NCI-H82 (cell line): Measurements from ENCODE around the gene DSCAML1.

Experiments
- DNase-seq: peaks from one replicate; lab custom pipeline; 2025; lab: John Stamatoyannopoulos, UW

DSCAML1 gene

DNA sequence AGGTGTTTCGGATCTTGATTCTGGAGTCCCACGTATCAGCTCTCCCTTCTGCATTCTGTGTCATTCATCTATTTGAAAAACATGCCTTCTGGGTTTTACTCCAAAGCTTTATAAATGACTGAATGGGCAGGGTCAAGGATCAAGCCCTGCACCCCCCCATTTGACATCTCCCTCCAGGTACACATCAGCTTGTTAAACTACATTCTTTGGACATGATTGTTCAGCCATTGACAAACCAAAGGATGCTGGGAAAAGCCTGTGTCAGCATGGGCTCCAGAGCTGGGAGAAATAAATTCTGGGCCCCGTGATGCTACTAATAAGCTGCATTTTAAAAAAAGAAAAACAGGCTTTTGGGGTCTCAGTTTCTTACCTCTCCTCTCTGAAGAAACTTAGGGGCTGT, 103.7 kb downstream of the DSCAML1 start:
- no peak for DNase-seq

DNA sequence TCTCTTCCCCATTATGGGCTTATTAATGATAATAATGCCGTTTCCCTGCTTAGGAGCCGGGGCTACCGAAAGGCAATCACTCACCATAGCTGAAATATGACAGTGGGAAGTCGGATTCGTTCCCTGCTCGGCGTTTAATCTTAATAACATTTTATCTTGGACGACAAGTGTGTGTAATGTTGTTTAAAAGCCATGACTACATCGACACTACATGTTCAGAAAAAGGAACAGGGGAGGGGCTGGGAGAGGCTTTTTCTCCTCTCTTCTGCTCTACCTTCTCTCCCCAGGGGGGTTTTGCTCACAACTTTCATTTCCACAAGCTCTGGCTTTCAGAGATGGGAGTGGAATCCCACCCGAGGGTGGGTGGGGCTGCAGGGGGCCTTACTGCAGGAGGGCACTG, 105.5 kb downstream of the DSCAML1 start:
- no peak for DNase-seq

DNA sequence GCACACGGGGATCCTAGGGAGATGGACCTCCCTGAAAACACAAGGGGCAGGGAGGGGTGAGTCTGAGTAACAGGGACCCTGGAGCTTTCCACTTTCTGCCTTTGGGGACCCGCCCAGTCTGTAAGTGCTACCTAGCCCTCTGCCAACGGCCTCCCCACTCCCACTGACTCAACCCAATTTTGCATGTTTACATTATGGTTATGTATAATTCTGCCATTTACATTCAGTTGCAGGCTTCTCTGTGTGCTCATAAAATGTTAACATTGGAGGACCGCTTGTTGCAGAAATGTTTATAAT, 105.8 kb downstream of the DSCAML1 start:
- no peak for DNase-seq

DNA sequence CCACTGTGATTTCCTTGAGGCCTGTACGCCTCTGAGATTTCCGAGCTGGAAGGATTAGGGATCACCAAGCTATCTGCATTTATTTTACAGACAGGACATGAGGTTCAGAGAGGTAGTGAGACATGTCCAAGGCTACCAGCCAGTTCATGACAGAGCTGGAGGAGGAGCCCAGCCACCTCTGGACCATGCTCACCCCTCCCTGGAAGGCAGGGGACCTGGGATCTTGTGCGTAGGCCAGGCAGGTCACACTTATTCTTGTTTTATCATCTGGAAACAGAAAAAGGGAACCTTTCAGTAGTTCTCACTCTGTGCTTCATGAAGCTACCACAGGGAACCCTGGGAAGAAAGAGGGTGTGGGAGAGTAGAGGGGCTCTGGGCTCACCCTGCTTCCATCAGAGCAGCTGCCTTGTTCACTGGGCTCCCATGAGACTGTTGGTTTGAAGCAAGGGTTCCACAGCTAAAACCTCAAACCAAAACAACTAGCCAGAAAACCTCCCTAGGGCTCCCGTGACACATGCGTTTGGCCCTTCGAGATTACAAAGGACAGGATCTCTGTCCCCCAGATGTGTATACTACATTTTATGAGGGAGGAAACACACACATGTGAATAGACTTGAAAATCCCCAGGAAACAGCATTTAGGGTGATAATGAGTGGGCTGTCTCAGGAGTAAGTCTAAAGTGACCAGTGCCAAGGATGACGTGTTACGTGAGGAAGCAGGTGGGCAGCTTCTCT, 106.4 kb downstream of the DSCAML1 start:
- no peak for DNase-seq

DNA sequence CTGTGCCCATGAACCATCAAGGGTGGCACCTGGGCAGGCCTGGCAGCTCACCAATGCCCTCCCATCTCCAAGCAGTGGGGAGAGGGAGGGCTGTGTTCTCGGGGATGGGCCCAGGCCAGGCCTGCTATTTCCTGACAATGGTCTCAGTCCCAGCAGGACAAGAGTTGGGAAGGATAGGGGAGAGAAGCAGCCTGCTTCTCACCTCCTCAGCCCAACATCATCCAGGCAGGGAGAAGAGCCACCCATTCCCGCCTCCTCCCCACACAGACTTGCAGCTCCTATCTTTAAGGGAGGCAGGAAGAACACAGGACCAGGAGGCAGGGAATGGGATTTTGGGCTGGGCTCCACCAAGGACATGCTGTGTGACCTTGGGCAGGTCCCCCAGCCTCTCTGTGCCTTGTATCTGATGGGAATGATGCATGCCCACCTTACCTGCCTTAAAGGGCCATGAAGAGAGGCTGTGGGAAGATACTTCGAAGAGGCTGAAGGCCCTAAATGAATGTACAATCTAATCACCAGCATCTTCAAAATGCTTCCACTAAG, 108.7 kb downstream of the DSCAML1 start:
- DNase-seq, result no peak

DNA sequence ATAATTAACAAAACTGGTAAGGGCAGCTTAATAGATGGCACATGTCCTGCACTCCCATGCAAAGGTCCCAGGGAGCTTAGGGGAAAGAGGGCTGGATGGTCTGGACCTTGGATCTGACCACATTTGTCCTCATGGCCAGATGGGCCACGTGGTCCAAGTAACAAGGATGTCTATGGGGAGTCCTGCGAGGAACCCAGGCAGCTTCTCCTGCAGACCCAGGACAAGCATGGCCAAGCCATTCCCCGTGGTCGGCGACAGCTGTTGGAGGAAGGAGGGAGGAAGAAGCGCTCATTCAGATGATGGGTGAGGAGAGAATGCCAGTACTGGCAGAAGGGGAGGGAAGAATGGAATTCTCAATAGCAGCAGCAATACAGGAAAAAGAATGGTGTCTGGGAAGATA, 109.2 kb downstream of the DSCAML1 start:
- DNase-seq, result no peak

DNA sequence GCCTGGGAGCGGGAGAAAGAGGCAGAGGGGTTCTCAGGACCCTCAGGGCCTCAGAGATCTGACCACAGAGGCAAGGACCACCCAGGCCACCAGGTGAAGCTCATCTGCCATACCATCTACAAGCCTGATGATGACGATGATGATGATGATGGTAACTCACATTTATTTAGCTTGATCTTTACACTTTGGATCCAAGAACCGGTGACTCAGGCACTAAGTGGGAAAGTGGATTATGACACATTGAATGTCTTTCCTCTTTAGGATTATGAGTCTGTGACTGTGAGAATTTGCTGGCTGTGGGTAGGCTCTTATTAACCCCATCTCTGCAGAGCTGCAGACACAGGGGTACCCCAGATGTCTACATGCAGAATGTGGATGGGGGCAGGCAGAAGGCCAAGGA, 110.3 kb downstream of the DSCAML1 start:
- DNase-seq, result peak; percentile 64

DNA sequence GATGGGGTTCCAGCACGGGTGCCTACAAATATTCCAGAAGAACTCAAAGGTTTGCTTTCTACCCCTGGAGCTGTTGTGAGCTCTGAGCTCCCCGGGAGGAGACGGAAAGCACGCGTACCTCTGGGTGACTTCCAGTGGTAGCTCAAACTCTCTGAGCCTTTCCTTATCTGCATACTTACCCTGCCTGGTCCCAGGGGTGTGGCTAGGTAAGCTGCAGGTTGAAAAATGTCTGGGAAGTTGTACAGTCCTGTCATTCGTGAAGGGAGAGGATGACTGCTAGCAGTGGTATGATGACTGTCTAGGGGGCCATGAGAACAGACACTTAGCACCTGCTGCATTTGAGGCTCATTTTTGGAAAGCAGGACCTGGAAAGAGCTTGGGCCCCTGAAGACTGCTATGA, 111.5 kb downstream of the DSCAML1 start:
- DNase-seq, result no peak

DNA sequence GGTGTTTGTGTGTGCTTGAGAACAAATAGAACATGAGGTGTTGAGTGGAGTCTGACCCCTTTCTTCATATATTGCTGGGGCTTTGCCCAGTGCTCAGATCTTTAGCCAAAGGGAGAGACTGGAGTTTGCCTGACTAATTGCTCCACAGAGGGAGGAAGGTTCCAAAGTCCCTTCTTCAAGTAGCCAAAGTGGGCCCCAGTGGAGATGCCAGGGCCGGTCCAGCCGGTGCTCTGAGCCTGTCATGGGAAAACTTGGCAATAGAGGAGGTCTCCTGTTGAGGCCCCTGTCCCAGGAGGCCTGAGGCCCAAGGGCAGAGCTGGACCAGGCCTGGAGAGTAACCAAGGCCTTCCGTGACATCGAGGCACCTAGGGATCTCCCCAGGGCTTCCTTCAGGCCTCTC, 112.3 kb downstream of the DSCAML1 start:
- no peak for DNase-seq

DNA sequence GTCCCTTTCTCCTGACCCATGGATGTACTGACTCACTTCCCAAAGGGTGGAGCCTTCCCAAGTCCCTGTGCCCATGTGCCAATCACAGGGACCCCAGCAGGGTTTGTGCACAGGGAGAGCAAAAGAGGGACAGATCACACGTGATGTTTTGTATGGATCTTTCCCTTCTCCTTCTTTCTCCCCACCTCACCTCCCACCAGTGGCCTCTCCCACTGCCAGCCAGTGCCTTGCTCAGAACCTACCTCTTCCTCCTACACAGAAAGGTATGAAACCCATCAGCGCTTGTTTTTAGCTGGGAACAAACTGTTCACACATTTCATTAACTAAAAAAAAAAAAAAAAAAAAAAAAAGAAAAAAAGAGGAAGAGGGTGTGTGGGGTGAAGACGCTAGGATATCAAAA, 112.9 kb downstream of the DSCAML1 start:
- DNase-seq, result no peak

DNA sequence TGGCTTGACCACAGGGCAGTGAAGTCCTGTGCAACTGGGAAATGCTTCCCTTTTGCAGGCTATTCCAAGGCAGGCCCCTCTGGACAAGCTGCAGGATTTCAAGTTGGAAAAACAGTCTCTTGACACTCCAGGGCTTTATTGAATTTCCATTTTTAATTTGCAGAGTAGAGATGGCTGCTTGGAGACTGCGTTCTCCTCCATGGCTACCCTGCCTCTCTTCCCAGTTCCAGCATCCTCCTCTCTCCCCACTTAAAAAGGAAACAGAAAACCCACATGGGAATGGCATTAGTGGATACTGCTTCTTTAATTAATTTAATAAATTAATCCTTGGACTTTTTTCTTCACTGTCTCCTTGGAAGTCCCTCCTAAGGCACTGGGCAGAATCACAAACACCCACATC, 115.6 kb downstream of the DSCAML1 start:
- DNase-seq, result peak; percentile 21

DNA sequence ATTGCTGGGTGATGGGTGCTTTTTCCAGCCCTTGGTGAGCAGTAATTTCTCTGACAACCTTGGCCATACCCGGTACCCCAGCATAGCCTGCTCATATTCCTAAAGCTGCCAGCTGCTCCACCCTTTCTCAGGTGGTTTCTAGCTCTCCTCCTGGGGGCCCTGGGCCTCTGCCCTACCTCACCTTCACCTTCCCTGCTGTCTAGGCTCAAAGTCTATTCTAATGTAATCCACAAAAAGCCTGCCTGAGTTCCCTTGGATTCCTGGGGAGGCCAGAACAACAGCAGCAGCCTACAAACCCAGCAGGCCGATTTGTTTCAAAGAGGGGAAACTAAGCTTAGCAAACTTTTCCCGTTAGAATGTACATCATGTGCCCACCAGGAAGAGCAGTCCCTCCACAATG, 117.6 kb downstream of the DSCAML1 start:
- DNase-seq, result no peak

DNA sequence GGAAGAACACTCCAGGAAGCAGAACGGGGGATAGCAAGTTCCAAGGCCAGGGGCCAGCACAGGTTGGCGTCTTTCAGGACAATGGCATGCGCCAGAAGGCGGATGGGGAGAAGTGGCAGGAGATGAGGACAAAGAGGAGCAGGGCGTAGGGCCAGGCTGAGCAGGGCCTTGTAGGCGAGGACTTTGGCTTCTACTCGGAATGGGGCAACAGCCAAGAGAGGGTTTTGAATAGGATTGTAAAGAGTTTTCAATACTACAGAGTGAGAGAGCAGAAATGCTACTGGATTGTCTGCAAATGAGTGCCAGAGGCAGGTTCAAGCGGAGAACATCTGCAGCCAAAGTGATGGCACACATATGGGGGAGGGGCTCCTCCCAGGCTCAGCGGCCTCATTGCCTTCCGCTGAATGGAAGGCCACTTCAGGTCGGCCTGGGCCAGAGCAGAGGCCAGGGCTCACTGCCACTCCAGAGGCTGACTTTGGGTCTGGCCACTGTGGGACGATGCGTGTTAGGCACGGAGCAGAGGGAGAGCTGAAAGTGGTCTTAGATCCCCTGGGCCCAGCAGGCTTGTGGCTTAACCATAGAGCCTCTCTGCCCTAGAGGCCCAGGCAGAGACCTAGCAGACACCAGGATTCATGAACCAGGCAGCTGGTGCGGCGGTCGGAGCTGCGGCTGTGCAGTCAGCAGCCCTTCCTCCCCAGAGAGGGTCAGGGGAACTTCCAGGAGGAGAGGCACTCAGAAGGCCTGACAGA, 118.2 kb downstream of the DSCAML1 start:
- DNase-seq, result peak; percentile 40

DNA sequence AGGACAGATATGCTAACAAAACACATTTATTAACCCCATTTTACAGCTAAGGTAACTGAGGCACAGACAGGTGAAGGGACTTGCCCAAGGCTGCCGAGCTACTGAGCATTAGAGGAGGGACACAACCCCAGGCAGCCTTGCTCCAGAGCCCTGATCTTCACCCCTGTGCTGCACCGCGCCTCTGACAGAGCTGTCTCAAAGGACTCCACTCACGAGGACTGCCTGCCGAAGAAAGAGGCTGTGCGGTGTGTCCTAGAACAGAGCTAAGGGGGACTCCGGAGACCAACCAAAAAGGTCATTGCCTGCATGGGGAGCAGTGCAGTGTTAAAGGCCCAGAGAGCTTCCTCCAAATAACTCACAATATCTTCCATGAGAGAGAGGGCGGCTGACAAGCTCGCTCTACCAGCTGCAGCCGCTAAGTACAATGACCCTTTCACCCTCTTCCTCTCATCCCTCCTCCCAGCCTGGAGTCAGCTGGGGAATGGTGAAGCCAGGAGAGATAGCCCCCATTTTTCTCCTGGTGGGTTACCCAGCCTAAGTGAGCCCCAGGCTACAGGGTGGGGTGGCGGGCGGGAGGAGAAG, 119.2 kb downstream of the DSCAML1 start:
- no peak for DNase-seq

DNA sequence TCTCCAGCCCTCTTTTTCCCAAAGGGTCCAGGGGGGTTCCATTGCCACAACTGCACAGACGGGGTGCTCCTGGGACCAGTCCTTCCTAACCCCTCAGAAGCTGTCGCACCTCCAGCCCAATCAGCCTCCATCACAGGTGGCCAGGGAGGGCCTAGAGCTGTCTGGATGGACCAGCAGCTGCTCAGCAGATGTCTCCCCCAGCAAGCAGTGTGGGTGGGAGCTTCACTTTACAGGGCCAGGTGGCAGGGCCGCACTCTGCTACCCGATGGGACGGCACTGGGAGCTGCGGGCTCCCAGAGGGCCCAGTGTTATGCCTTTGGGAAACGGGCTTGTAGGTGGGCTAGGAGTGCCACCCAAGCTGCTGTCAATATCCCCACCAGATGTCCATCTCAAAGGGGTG, 120.5 kb downstream of the DSCAML1 start:
- DNase-seq, result peak; percentile 77

DNA sequence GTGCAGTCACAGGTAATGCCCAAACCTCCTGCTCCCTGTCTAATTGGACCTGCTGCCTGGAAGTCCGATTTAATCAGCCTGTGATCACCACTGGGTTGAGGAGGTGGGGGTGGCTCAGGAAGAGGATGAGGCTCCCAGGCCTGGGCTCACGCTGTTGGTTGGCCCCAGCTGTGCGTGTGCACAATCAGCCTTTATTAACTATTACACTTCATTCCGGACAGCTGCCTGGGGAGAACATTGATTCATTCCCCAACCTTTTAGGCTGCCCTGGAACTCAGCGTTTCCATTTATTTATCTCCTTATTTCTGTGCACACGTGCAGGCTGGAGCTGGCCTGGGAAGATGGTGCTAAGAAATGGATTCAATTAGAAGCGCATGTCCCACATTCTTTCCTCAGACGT, 123.4 kb downstream of the DSCAML1 start:
- DNase-seq, result peak; percentile 60

DNA sequence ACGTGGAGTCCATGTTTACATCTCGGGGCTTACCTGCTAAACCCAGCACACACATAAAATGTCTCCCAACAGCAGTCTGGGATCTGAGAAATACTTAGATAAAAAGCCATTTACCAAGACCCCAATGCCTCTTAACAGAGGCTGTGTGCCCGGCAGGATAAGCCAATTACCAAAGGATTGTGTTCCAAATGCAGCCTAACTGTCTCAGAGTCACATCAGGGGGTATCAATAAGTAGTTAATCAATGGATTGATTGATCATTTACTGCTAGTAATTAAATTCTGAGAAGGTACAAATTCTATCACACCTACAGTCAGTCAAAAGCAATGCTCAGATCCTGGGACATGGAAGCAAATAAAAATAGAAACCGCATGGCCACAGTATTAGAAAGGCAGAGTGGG, 125.6 kb downstream of the DSCAML1 start:
- peak; percentile 95 for DNase-seq

DNA sequence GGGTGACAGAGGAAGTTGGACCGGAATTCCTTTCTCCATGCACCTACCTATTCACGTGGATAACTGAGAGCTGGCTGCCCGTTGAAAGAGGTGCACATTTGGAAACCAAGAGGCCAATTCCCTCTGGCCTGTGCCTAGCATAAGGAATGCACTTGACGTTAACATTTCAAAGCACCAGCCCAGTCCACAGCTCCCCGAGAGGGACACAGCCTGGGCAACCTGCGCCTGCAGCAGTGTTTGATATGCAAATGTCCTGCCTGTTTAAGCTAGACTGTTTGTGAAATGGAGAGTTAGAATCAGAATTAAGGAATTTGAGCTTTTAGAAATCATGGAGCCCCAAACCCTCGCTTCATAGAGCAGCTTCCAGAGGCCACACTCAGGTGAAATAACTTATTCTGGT, 126.1 kb downstream of the DSCAML1 start:
- peak; percentile 47 for DNase-seq

DNA sequence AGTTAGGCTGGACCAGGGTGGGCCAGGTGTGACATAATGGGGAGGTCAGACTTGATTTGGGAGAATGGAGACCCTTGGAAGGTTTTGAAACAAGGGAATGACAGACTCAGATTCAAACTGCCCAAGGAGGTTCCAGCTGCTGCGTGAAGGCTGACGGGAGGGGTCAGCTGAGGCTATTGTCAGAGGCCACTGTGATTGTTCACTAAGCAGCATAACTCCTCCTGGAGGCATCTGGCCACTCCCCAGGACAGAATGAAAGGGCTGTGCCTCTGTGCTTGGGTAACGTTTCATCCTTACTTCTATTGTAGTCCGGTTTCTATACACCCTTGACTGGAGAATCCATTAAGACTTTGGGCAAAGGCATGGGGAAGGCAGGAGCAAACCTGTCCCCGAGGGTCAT, 126.6 kb downstream of the DSCAML1 start:
- DNase-seq, result peak; percentile 83

DNA sequence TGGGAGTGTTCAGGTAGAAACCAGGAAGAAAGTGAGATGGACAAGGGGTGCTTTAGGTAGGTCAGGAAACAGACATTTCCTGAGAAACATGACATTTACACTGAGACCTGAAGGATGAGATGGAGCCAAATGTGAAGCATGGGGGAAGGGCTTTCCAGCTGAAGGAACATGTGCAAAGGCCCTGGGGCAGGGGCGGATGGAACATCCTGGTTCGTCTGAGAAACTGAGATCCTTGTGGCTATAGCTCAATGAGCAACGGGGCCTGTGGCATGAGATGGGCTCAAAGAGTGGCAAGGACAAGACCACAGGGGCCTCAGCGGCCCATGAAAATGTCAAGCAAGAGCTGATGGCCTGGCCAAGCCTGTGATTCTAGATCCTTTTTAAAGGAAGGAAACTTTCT, 127.4 kb downstream of the DSCAML1 start:
- DNase-seq, result no peak

DNA sequence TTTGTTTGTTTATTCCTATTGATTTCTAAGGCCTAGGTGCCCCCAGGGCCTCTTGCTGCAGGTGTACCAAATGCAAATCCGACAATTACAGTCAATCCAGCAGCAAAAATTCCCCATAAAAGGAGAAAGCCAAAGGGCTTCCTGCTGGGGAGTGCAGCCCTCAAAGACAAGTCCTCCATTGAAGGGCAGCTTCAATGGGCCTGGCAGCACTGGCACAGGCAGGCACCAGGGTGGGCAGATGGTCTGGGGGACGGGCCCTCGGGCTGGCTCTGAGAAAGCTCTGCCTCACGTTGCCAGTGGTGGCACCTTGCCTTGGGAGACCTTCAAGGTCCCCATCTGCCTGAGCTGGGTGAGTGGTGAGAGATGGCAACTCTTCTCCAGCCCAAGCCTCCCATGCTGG, 128.0 kb downstream of the DSCAML1 start:
- DNase-seq, result peak; percentile 44

DNA sequence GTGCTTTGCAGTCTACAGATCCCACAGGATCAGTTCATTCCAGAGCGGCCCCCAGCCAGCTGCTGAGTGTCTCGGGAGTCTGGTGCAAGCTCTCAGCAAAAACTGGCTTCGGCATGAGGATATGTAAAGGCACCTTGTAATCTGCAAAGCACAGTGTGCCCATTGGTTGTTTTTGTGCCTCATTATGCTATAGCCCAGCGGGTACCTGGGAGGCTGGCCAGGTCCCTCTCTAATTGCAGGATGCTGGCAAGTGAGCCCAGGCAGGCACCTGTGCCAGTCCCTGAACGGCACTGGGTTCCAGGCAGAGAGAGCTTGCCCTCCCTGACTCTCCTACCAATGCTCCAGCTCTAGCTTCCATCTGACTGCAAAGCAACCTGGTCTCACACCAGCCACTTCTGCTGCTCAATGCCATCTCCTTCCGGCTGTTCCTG, 128.7 kb downstream of the DSCAML1 start:
- DNase-seq, result peak; percentile 86

DNA sequence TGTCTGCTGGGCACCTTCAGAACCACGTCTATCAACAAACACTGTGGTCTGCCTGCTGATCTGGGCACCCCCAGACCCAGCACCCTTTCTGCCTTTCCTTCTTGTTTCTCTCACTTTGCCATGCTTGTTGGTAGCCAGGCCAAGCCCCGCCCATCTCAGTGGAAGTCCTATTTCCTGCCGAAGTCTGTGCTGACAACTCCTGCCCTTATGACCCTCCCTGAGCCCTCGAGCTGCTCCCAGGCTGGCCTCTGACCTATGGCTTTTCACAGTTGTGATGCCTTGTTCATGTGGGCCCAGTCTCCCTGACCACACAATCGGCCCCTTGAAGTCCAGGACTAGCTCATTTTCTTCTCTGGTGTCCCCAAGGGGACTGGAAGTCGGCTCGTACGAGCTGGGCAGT, 132.1 kb downstream of the DSCAML1 start:
- no peak for DNase-seq
